Activated naive CD8-positive, alpha-beta T cell treated with anti-CD3 and anti-CD28 coated beads for 36 hours (primary cell): ENCODE results near the gene BNC2. TPM values are rescaled to one million over a fixed set of nuclear protein-coding genes. Genes with fewer than 3 reads are reported as not detected.

Experiments
- DNase-seq: peaks from one replicate; pipeline ENCODE4 v3.0.0; 2021
- H3K27ac Mint-ChIP-seq: one replicate; pipeline ENCODE4 v1.8.0; 2022; ENCODE audit warnings: mild to moderate bottlenecking, moderate library complexity, mixed read lengths
- H3K27me3 Mint-ChIP-seq: one replicate; pipeline ENCODE4 v1.8.0; 2022; ENCODE audit warnings: mild to moderate bottlenecking, mixed read lengths
- H3K36me3 Mint-ChIP-seq: one replicate; pipeline ENCODE4 v1.8.0; 2021; ENCODE audit warnings: mild to moderate bottlenecking, mixed read lengths
- H3K4me1 Mint-ChIP-seq: one replicate; pipeline ENCODE4 v1.8.0; 2021; ENCODE audit warnings: mixed read lengths
- H3K4me3 Mint-ChIP-seq: one replicate; pipeline ENCODE4 v1.8.0; 2022; ENCODE audit warnings: mild to moderate bottlenecking, moderate library complexity, mixed read lengths
- H3K9me3 Mint-ChIP-seq: one replicate; pipeline ENCODE4 v1.8.0; 2022; ENCODE audit warnings: mixed read lengths
- total RNA-seq, 2 experiments: library from RNA; stranded (reverse); gene quantifications; one replicate each; pipeline ENCODE4 v1.2.3, GENCODE V29; 2021

The BNC2 gene
- total RNA-seq, 2 experiments from 2014 or later, result not detected

GRCh38 chr9:16619914-16620520 lies 250.5 kb downstream of the BNC2 start:
- no peaks in the 10 kb centered on the region for H3K4me1 Mint-ChIP-seq
- H3K36me3 Mint-ChIP-seq, result no peaks in the 10 kb centered on the region
- DNase-seq, result no peak
- H3K4me3 Mint-ChIP-seq, result no peak overlapping the region
- H3K27ac Mint-ChIP-seq, result no peak overlapping the region
- no peaks in the 10 kb centered on the region for H3K9me3 Mint-ChIP-seq
- H3K27me3 Mint-ChIP-seq, result peaks cover 8% of the 10 kb centered on the region

- Mint-ChIP-seq H3K9me3 (no peaks in the 10 kb centered on the region), H3K27me3 (peaks cover 3% of the 10 kb centered on the region), H3K27ac (no peak overlapping the region), H3K4me3 (no peak overlapping the region), H3K36me3 (no peaks in the 10 kb centered on the region), H3K4me1 (no peaks in the 10 kb centered on the region)
- DNase-seq, result no peak
Measured at GRCh38 chr9:16619402-16619801, 251.1 kb downstream of the BNC2 start.

- Mint-ChIP-seq H3K36me3 (no peaks in the 10 kb centered on the region), H3K9me3 (no peaks in the 10 kb centered on the region), H3K4me1 (no peaks in the 10 kb centered on the region), H3K27ac (no peak overlapping the region), H3K27me3 (peaks cover 3% of the 10 kb centered on the region), H3K4me3 (no peak overlapping the region)
- DNase-seq, result no peak
Measured at GRCh38 chr9:16618524-16618923, 251.9 kb downstream of the BNC2 start.

GRCh38 chr9:16616686-16617085 lies 253.8 kb downstream of the BNC2 start:
- Mint-ChIP-seq H3K27me3 (peaks cover 3% of the 10 kb centered on the region), H3K4me1 (no peaks in the 10 kb centered on the region), H3K27ac (no peak overlapping the region), H3K4me3 (no peak overlapping the region), H3K36me3 (no peaks in the 10 kb centered on the region), H3K9me3 (peaks cover 2% of the 10 kb centered on the region)
- no peak for DNase-seq

GRCh38 chr9:16615451-16615850 lies 255.0 kb downstream of the BNC2 start:
- no peak for DNase-seq
- peaks cover 2% of the 10 kb centered on the region for H3K9me3 Mint-ChIP-seq
- H3K36me3 Mint-ChIP-seq, result no peaks in the 10 kb centered on the region
- no peaks in the 10 kb centered on the region for H3K4me1 Mint-ChIP-seq
- H3K4me3 Mint-ChIP-seq, result no peak overlapping the region
- H3K27ac Mint-ChIP-seq, result no peak overlapping the region
- H3K27me3 Mint-ChIP-seq, result peaks cover 3% of the 10 kb centered on the region

GRCh38 chr9:16613605-16614004 lies 256.9 kb downstream of the BNC2 start:
- Mint-ChIP-seq H3K27me3 (peaks cover 3% of the 10 kb centered on the region), H3K27ac (no peak overlapping the region), H3K36me3 (no peaks in the 10 kb centered on the region), H3K9me3 (peaks cover 2% of the 10 kb centered on the region), H3K4me1 (no peaks in the 10 kb centered on the region), H3K4me3 (no peak overlapping the region)
- DNase-seq, result no peak

- no peak overlapping the region for H3K4me3 Mint-ChIP-seq
- peaks cover under 1% of the 10 kb centered on the region for H3K27me3 Mint-ChIP-seq
Measured at GRCh38 chr9:16613051-16613450, 257.4 kb downstream of the BNC2 start.

GRCh38 chr9:16612627-16613026 lies 257.8 kb downstream of the BNC2 start:
- H3K4me3 Mint-ChIP-seq, result no peak overlapping the region
- no peaks in the 10 kb centered on the region for H3K27me3 Mint-ChIP-seq
- H3K9me3 Mint-ChIP-seq, result peaks cover 2% of the 10 kb centered on the region
- no peaks in the 10 kb centered on the region for H3K4me1 Mint-ChIP-seq
- no peak overlapping the region for H3K27ac Mint-ChIP-seq
- H3K36me3 Mint-ChIP-seq, result no peaks in the 10 kb centered on the region
- no peak for DNase-seq

More at GRCh38 chr9:16613051-16613450, 257.4 kb downstream of the BNC2 start:
- Mint-ChIP-seq H3K9me3 (peaks cover 2% of the 10 kb centered on the region), H3K27ac (no peak overlapping the region), H3K4me1 (no peaks in the 10 kb centered on the region), H3K36me3 (no peaks in the 10 kb centered on the region)
- no peak for DNase-seq

- H3K27me3 Mint-ChIP-seq, result no peaks in the 10 kb centered on the region
- H3K9me3 Mint-ChIP-seq, result peaks cover 2% of the 10 kb centered on the region
- no peak overlapping the region for H3K27ac Mint-ChIP-seq
- no peak for DNase-seq
- no peaks in the 10 kb centered on the region for H3K4me1 Mint-ChIP-seq
- H3K36me3 Mint-ChIP-seq, result no peaks in the 10 kb centered on the region
- no peak overlapping the region for H3K4me3 Mint-ChIP-seq
Measured at GRCh38 chr9:16611983-16612382, 258.5 kb downstream of the BNC2 start.

- Mint-ChIP-seq H3K9me3 (peaks cover 2% of the 10 kb centered on the region), H3K36me3 (no peaks in the 10 kb centered on the region), H3K4me1 (no peaks in the 10 kb centered on the region), H3K27ac (no peak overlapping the region), H3K27me3 (no peaks in the 10 kb centered on the region), H3K4me3 (no peak overlapping the region)
- no peak for DNase-seq
Measured at GRCh38 chr9:16611001-16611400, 259.5 kb downstream of the BNC2 start.

GRCh38 chr9:16610538-16610937 lies 259.9 kb downstream of the BNC2 start:
- Mint-ChIP-seq H3K36me3 (no peaks in the 10 kb centered on the region), H3K27me3 (no peaks in the 10 kb centered on the region)

GRCh38 chr9:16608906-16609305 lies 261.6 kb downstream of the BNC2 start:
- DNase-seq, result no peak
- H3K27me3 Mint-ChIP-seq, result no peaks in the 10 kb centered on the region
- H3K4me3 Mint-ChIP-seq, result no peak overlapping the region
- no peak overlapping the region for H3K27ac Mint-ChIP-seq
- H3K36me3 Mint-ChIP-seq, result no peaks in the 10 kb centered on the region
- H3K9me3 Mint-ChIP-seq, result peaks cover 2% of the 10 kb centered on the region
- no peaks in the 10 kb centered on the region for H3K4me1 Mint-ChIP-seq

More at GRCh38 chr9:16610538-16610937, 259.9 kb downstream of the BNC2 start:
- Mint-ChIP-seq H3K27ac (no peak overlapping the region), H3K9me3 (peaks cover 2% of the 10 kb centered on the region), H3K4me1 (no peaks in the 10 kb centered on the region), H3K4me3 (no peak overlapping the region)
- DNase-seq, result no peak

GRCh38 chr9:16602494-16602893 lies 268.0 kb downstream of the BNC2 start:
- Mint-ChIP-seq H3K4me3 (no peak overlapping the region), H3K4me1 (no peaks in the 10 kb centered on the region), H3K36me3 (no peaks in the 10 kb centered on the region), H3K27ac (no peak overlapping the region), H3K27me3 (no peaks in the 10 kb centered on the region), H3K9me3 (no peaks in the 10 kb centered on the region)
- no peak for DNase-seq

GRCh38 chr9:16601991-16602390 lies 268.5 kb downstream of the BNC2 start:
- H3K4me3 Mint-ChIP-seq, result no peak overlapping the region
- no peaks in the 10 kb centered on the region for H3K9me3 Mint-ChIP-seq
- no peak overlapping the region for H3K27ac Mint-ChIP-seq
- no peak for DNase-seq
- H3K27me3 Mint-ChIP-seq, result no peaks in the 10 kb centered on the region
- no peaks in the 10 kb centered on the region for H3K36me3 Mint-ChIP-seq
- no peaks in the 10 kb centered on the region for H3K4me1 Mint-ChIP-seq

GRCh38 chr9:16598316-16598715 lies 272.2 kb downstream of the BNC2 start:
- no peak overlapping the region for H3K4me3 Mint-ChIP-seq

GRCh38 chr9:16597136-16597535 lies 273.3 kb downstream of the BNC2 start:
- no peak overlapping the region for H3K4me3 Mint-ChIP-seq
- no peaks in the 10 kb centered on the region for H3K9me3 Mint-ChIP-seq
- no peaks in the 10 kb centered on the region for H3K27me3 Mint-ChIP-seq
- H3K36me3 Mint-ChIP-seq, result no peaks in the 10 kb centered on the region
- DNase-seq, result no peak
- no peak overlapping the region for H3K27ac Mint-ChIP-seq
- no peaks in the 10 kb centered on the region for H3K4me1 Mint-ChIP-seq

More at GRCh38 chr9:16598316-16598715, 272.2 kb downstream of the BNC2 start:
- Mint-ChIP-seq H3K27ac (no peak overlapping the region), H3K36me3 (no peaks in the 10 kb centered on the region), H3K9me3 (no peaks in the 10 kb centered on the region), H3K4me1 (no peaks in the 10 kb centered on the region), H3K27me3 (no peaks in the 10 kb centered on the region)
- no peak for DNase-seq
